ENCODE data around the gene STN1. TPM values are rescaled to one million over a fixed set of nuclear protein-coding genes. Genes with fewer than 3 reads are reported as not detected.

STN1 gene
- total RNA-seq, 2 donors from 2014 or later = 15.5 to 42.7 TPM

DNA sequence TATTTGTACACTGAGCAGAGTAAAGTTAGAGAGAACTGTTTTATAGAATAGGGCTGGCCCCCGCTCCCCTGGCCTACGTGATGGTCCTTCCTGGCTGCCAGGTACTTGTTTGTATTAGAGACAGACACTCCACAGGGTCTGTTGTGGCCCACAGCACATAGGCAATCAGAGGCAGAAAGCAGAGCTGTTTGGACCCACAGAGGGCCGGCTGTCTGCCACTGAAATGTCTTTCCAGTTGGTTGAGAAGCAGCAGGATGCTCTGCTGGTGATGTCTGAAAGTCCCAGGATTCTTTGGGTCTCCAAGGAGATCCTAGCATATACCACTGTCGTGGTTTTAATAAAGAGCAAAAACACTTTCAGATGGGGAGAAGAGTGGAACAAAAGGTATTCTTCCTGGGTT lies 5.2 kb downstream of the STN1 start:
- Histone ChIP-seq H3K4me1 (replicated peaks) (peaks cover 10% of the 10 kb centered on the region), H3K9me3 (no peaks in the 10 kb centered on the region)
- intact Hi-C loops (cut with DNase I) = no loop called here

GRCh38 chr10:103911021-103911459 lies 6.9 kb downstream of the STN1 start:
- Histone ChIP-seq H3K9me3 (no peaks in the 10 kb centered on the region), H3K27me3 (replicated peaks; ENCODE audit: insufficient read depth) (no peaks in the 10 kb centered on the region), H3K27ac (no peak overlapping the region), H3K36me3 (no peaks in the 10 kb centered on the region), H3K4me3 (no peak overlapping the region), H3K4me1 (replicated peaks) (peaks cover 3% of the 10 kb centered on the region)
- intact Hi-C loops (cut with DNase I) = no loop called here
- TF ChIP-seq POLR2A (IDR thresholded peaks at IDR 0.05) (no peak), POLR2AphosphoS5 (IDR thresholded peaks at IDR 0.05) (no peak)
- TF ChIP-seq, protein P1, sequence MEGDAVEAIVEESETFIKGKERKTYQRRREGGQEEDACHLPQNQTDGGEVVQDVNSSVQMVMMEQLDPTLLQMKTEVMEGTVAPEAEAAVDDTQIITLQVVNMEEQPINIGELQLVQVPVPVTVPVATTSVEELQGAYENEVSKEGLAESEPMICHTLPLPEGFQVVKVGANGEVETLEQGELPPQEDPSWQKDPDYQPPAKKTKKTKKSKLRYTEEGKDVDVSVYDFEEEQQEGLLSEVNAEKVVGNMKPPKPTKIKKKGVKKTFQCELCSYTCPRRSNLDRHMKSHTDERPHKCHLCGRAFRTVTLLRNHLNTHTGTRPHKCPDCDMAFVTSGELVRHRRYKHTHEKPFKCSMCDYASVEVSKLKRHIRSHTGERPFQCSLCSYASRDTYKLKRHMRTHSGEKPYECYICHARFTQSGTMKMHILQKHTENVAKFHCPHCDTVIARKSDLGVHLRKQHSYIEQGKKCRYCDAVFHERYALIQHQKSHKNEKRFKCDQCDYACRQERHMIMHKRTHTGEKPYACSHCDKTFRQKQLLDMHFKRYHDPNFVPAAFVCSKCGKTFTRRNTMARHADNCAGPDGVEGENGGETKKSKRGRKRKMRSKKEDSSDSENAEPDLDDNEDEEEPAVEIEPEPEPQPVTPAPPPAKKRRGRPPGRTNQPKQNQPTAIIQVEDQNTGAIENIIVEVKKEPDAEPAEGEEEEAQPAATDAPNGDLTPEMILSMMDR (IDR thresholded peaks at IDR 0.05) = no peak
- 84% methylated on average over 3 of the region's 3 CpGs for whole genome bisulfite sequencing
- DNase-seq (ENCODE audit: low spot score) = no peak

More for the DNA sequence above, 5.2 kb downstream of the STN1 start:
- no peaks in the 10 kb centered on the region for H3K36me3 ChIP-seq
- H3K4me3 ChIP-seq = no peak overlapping the region
- H3K27me3 ChIP-seq (replicated peaks; ENCODE audit: insufficient read depth) = no peaks in the 10 kb centered on the region
- no peak for DNase-seq (ENCODE audit: low spot score)
- no peak overlapping the region for H3K27ac ChIP-seq
- no peak for TF ChIP-seq POLR2AphosphoS5 (IDR thresholded peaks at IDR 0.05)
- TF ChIP-seq POLR2A (IDR thresholded peaks at IDR 0.05) = no peak
- TF ChIP-seq, protein P1 (IDR thresholded peaks at IDR 0.05) = no peak
- WGBS = 93% methylated on average over 4 of the region's 4 CpGs

GRCh38 chr10:103910442-103911012 lies 7.5 kb downstream of the STN1 start:
- no peaks in the 10 kb centered on the region for H3K27me3 ChIP-seq (replicated peaks; ENCODE audit: insufficient read depth)
- DNase-seq (ENCODE audit: low spot score) = no peak

DNA sequence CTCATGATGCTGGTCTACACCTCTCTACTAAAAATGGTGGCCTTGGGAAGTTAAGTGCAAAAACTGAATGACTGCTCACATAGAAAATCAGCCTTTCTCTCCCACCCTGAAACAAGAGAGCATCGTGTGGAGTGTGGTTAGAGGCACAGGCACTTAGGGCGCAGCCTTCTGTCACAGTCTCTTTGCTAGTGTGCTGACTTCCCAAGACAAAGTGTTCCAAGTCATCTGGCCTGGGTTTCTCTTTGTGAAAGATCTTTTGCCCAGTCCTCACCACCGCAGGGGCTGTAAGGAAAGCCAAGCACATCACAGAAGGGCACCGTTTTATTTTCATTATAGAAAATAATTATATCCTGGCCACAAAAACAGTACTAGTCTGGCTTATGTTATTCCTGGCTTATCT lies 12.5 kb downstream of the STN1 start:
- Histone ChIP-seq H3K4me1 (replicated peaks) (peaks cover 3% of the 10 kb centered on the region), H3K36me3 (no peaks in the 10 kb centered on the region), H3K27ac (no peak overlapping the region), H3K4me3 (no peak overlapping the region), H3K9me3 (no peaks in the 10 kb centered on the region), H3K27me3 (replicated peaks; ENCODE audit: insufficient read depth) (no peaks in the 10 kb centered on the region)
- 75% methylated on average over 4 of the region's 4 CpGs for WGBS
- TF ChIP-seq, protein P1 (IDR thresholded peaks at IDR 0.05) = no peak
- TF ChIP-seq POLR2AphosphoS5 (IDR thresholded peaks at IDR 0.05) (no peak), POLR2A (IDR thresholded peaks at IDR 0.05) (no peak)
- intact Hi-C loops (cut with DNase I) = no loop called here
- DNase-seq (ENCODE audit: low spot score) = no peak

More at GRCh38 chr10:103910442-103911012, 7.5 kb downstream of the STN1 start:
- intact Hi-C loops (cut with DNase I) = no loop called here
- no peak overlapping the region for H3K27ac ChIP-seq
- H3K9me3 ChIP-seq = no peaks in the 10 kb centered on the region
- TF ChIP-seq, protein P1 (IDR thresholded peaks at IDR 0.05) = no peak
- TF ChIP-seq POLR2AphosphoS5 (IDR thresholded peaks at IDR 0.05) (no peak), POLR2A (IDR thresholded peaks at IDR 0.05) (no peak)
- WGBS = 75% methylated on average over 4 of the region's 4 CpGs
- no peaks in the 10 kb centered on the region for H3K36me3 ChIP-seq
- H3K4me1 ChIP-seq (replicated peaks) = peaks cover 3% of the 10 kb centered on the region
- no peak overlapping the region for H3K4me3 ChIP-seq

- WGBS = 88% methylated on average over 5 of the region's 5 CpGs
- no peak for DNase-seq (ENCODE audit: low spot score)
- H3K36me3 ChIP-seq = no peaks in the 10 kb centered on the region
- H3K4me3 ChIP-seq = no peak overlapping the region
- H3K9me3 ChIP-seq = no peaks in the 10 kb centered on the region
- H3K27me3 ChIP-seq (replicated peaks; ENCODE audit: insufficient read depth) = no peaks in the 10 kb centered on the region
- intact Hi-C loops (cut with DNase I) = no loop called here
- H3K27ac ChIP-seq = no peak overlapping the region
- no peaks in the 10 kb centered on the region for H3K4me1 ChIP-seq (replicated peaks)
- TF ChIP-seq, protein P1 (IDR thresholded peaks at IDR 0.05) = no peak
- TF ChIP-seq POLR2A (IDR thresholded peaks at IDR 0.05) (no peak), POLR2AphosphoS5 (IDR thresholded peaks at IDR 0.05) (no peak)
These were observed 16.7 kb downstream of the STN1 start for GRCh38 chr10:103901299-103901698.
